HG03354 (cell line): Measurements from ENCODE around the gene SIGLEC9.
"Not testable (repeated sequence)": the region's sequence is repeated elsewhere in the genome, so short reads cannot be mapped to it uniquely, and the experiment has no call there.

Experiments
- ATAC-seq: cut with Tn5 transposase; IDR thresholded peaks from one replicate; pipeline ENCODE4 v1.9.1; 2021; ENCODE audit warnings: mild to moderate bottlenecking; ENCODE audit not compliant: unreplicated experiment, poor library complexity, severe bottlenecking

Gene SIGLEC9

GRCh38 chr19:51168564-51169282, 44.0 kb downstream of the SIGLEC9 start:
- no peak for ATAC-seq

- not testable (repeated sequence) for ATAC-seq
Observed at GRCh38 chr19:51169283-51169918, 44.7 kb downstream of the SIGLEC9 start.

GRCh38 chr19:51172223-51172622, 47.5 kb downstream of the SIGLEC9 start:
- ATAC-seq = no peak

DNA sequence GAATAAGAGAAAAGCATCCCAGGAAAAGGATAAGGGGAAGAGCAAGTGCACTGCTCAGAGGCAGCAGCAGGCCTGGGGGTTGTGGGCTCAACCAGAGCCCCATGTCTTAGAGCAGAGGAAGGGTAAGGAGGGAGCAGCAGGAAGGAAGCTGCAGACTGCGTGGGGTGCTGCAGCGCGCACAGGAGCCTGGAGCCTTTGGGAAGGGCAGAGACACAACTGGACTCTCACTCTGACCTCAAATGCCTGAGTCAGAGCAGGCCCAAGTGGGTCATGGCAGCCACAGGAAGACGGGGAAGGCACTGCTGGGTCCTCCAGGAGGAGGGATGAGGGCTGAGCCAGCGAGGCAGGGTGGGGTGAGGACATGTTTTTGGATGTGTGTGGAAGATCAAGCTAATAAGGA, 49.0 kb downstream of the SIGLEC9 start:
- ATAC-seq = no peak

GRCh38 chr19:51179256-51179655, 54.5 kb downstream of the SIGLEC9 start:
- ATAC-seq = no peak
